SK-N-SH (cell line): ENCODE results near the gene ACAP2. TPM values are rescaled to one million over a fixed set of nuclear protein-coding genes. Genes with fewer than 3 reads are reported as not detected.
"Not testable (repeated sequence)": the region's sequence is repeated elsewhere in the genome, so short reads cannot be mapped to it uniquely, and the experiment has no call there.

ENCODE experiments used
- CTCF ChIA-PET: fragments of 300-600, 350-600 bp; formaldehyde crosslinking; extraction: SDS; loops from one replicate; lab custom pipeline; 2021; lab: Yijun Ruan, JAX
- POLR2A ChIA-PET: fragments of 350-600 bp; sonication (Branson Sonifier 250); formaldehyde crosslinking; extraction: SDS; loops from one replicate; lab custom pipeline; 2020; ENCODE audit warnings: antibody characterized with exemption, inconsistent platforms; lab: Yijun Ruan, JAX
- DNase-seq: peaks from one replicate; pipeline ENCODE4 v3.0.0; 2012
- H2AFZ ChIP-seq: fragments of 200-600 bp; sonication (generic); 2 replicates; pipeline ENCODE4 v1.8.1; 2016; ENCODE audit warnings: antibody characterized with exemption, mild to moderate bottlenecking, low read depth
- H3F3A ChIP-seq: fragments of 200-600 bp; sonication (generic); replicated peaks from 2 replicates; pipeline ENCODE3; 2016; ENCODE audit warnings: antibody characterized with exemption, mild to moderate bottlenecking; ENCODE audit not compliant: insufficient read depth
- H3K27ac ChIP-seq, 2 experiments: fragments of 200-500 bp in 1 of 2; fragments of 200-600 bp in 1 of 2; sonication (Bioruptor generic) in 1 of 2; sonication (generic), shearing (Covaris generic) in 1 of 2; 2 replicates each; pipeline versions ENCODE4 v1.5.1 to v1.6.1; 2014 to 2016; ENCODE audit warnings: low read depth in 2 of 2, inconsistent platforms in 1 of 2, low read length in 1 of 2, mild to moderate bottlenecking in 1 of 2, mixed read lengths in 1 of 2
- H3K27me3 ChIP-seq: fragments of 200-600 bp; sonication (generic), shearing (Covaris generic); 2 replicates; pipeline ENCODE4 v1.6.1; 2016; ENCODE audit warnings: mixed run types; ENCODE audit not compliant: insufficient read depth
- H3K36me3 ChIP-seq, 2 experiments: fragments of 200-500 bp in 1 of 2; fragments of 200-600 bp in 1 of 2; sonication (Bioruptor generic) in 1 of 2; sonication (generic) in 1 of 2; replicated peaks in 1 of 2; 2 replicates each; pipeline versions ENCODE3 to v1.5.1; 2014 to 2016; ENCODE audit warnings: low read length in 1 of 2, mild to moderate bottlenecking in 1 of 2; ENCODE audit not compliant: insufficient read depth in 2 of 2, control insufficient read depth in 1 of 2
- H3K4me1 ChIP-seq, 2 experiments: fragments of 200-500 bp in 1 of 2; fragments of 200-600 bp in 1 of 2; sonication (Bioruptor generic) in 1 of 2; sonication (generic), shearing (Covaris generic) in 1 of 2; 2 replicates each; pipeline versions ENCODE4 v1.5.1 to v1.6.1; 2014 to 2016; ENCODE audit warnings: low read depth in 1 of 2, low read length in 1 of 2, mixed run types in 1 of 2; ENCODE audit not compliant: insufficient read depth in 2 of 2, control insufficient read depth in 1 of 2
- H3K4me2 ChIP-seq: fragments of 200-600 bp; sonication (generic), shearing (Covaris generic); 2 replicates; pipeline ENCODE4 v1.6.1; 2017; ENCODE audit warnings: mixed run types
- H3K4me3 ChIP-seq, 2 experiments: fragments of 200-500 bp in 1 of 2; fragments of 200-600 bp in 1 of 2; sonication (Bioruptor generic) in 1 of 2; sonication (generic), shearing (Covaris generic) in 1 of 2; 2 replicates each; pipeline versions ENCODE4 v1.5.1 to v1.8.1; 2014 to 2016; ENCODE audit warnings: low read depth in 2 of 2, inconsistent platforms in 1 of 2, low read length in 1 of 2, mild to moderate bottlenecking in 1 of 2, mixed read lengths in 1 of 2, moderate library complexity in 1 of 2
- H3K79me2 ChIP-seq: fragments of 200-600 bp; sonication (generic); 2 replicates; pipeline ENCODE4 v1.8.1; 2017; ENCODE audit warnings: mild to moderate bottlenecking; ENCODE audit not compliant: insufficient read depth
- H3K9ac ChIP-seq: fragments of 200-600 bp; sonication (generic); 2 replicates; pipeline ENCODE4 v1.6.1; 2017; ENCODE audit warnings: mixed run types
- H3K9me2 ChIP-seq: fragments of 200-600 bp; sonication (generic); 2 replicates; pipeline ENCODE4 v1.6.1; 2017; ENCODE audit warnings: mixed run types
- H3K9me3 ChIP-seq: fragments of 200-600 bp; sonication (generic); 2 replicates; pipeline ENCODE4 v1.6.1; 2017; ENCODE audit warnings: mixed run types, mild to moderate bottlenecking, moderate library complexity
- H4K20me1 ChIP-seq: fragments of 200-600 bp; sonication (generic); 2 replicates; pipeline ENCODE4 v1.6.1; 2017; ENCODE audit warnings: mild to moderate bottlenecking, mixed run types; ENCODE audit not compliant: insufficient read depth
- FOSL2 ChIP-seq: IDR thresholded peaks from 2 replicates; pipeline ENCODE4 v1.4.0; 2012; ENCODE audit warnings: low read depth, mild to moderate bottlenecking, moderate library complexity, borderline replicate concordance
- GATA2 ChIP-seq: sonication (generic); formaldehyde crosslinking; IDR thresholded peaks from 2 replicates; pipeline ENCODE4 v1.5.0; 2020; ENCODE audit warnings: mild to moderate bottlenecking, missing genetic modification reagents
- JUND ChIP-seq: IDR thresholded peaks from 2 replicates; pipeline ENCODE4 v1.4.0; 2012
- MEF2A ChIP-seq: IDR thresholded peaks from 2 replicates; pipeline ENCODE4 v1.4.0; 2012; ENCODE audit warnings: low read depth, borderline replicate concordance
- NRF1 ChIP-seq: IDR thresholded peaks from 2 replicates; pipeline ENCODE4 v1.6.1; 2012; ENCODE audit warnings: low read depth, mild to moderate bottlenecking, low read length
- RAD21 ChIP-seq: IDR thresholded peaks from 2 replicates; pipeline ENCODE4 v1.6.1; 2012; ENCODE audit warnings: mild to moderate bottlenecking, low read length
- RCOR1 ChIP-seq: fragments of 150-350 bp; IDR thresholded peaks from 2 replicates; pipeline ENCODE4 v1.6.1; 2017; ENCODE audit warnings: antibody characterized with exemption, low read length
- SIN3A ChIP-seq: IDR thresholded peaks from 2 replicates; pipeline ENCODE4 v1.6.1; 2012; ENCODE audit warnings: low read depth, mild to moderate bottlenecking, low read length, moderate library complexity, borderline replicate concordance
- SMC3 ChIP-seq: IDR thresholded peaks from 2 replicates; pipeline ENCODE4 v1.6.1; 2012; ENCODE audit warnings: low read depth, low read length, improper control_type of control experiment
- TAF1 ChIP-seq: IDR thresholded peaks from 2 replicates; pipeline ENCODE4 v1.6.1; 2012; ENCODE audit warnings: low read depth, mild to moderate bottlenecking, low read length, moderate library complexity, borderline replicate concordance
- WGBS: methylation state at CpG from one replicate; pipeline ENCODE4 v1.1.6; 2017; ENCODE audit warnings: low lambda C conversion rate; 5-methylcytosine and 5-hydroxymethylcytosine counted together
- polyA plus RNA-seq, 3 experiments: library from polyadenylated mRNA; depleted of rRNA; stranded (reverse); fragments of >200 nt; gene quantifications; 2 replicates each; pipeline ENCODE4 v1.2.3, GENCODE V29; 2012
- TF ChIP-seq, protein P1 (sequence below): IDR thresholded peaks from 2 replicates; pipeline ENCODE4 v1.4.0; 2012; ENCODE audit warnings: low read depth
- TF ChIP-seq, protein P2 (sequence below): IDR thresholded peaks from 2 replicates; pipeline ENCODE4 v1.4.0; 2012; ENCODE audit warnings: low read depth, borderline replicate concordance
- TF ChIP-seq, protein P3 (sequence below): fragments of 200-600 bp; sonication (generic); IDR thresholded peaks from 2 replicates; pipeline ENCODE4 v1.6.1; 2017; ENCODE audit warnings: antibody characterized with exemption, mild to moderate bottlenecking, moderate library complexity
- TF ChIP-seq, protein P4 (sequence below): IDR thresholded peaks from 2 replicates; pipeline ENCODE4 v1.4.0; 2012; ENCODE audit warnings: low read depth, borderline replicate concordance
- TF ChIP-seq, protein P5 (sequence below): fragments of 150-350 bp; IDR thresholded peaks from 2 replicates; pipeline ENCODE4 v1.6.1; 2016; ENCODE audit warnings: mild to moderate bottlenecking, low read depth, low read length

ACAP2 gene
- polyA plus RNA-seq, 1 of the 3 experiments (the other 2 are of a cell fraction) = 6.8 TPM

DNA sequence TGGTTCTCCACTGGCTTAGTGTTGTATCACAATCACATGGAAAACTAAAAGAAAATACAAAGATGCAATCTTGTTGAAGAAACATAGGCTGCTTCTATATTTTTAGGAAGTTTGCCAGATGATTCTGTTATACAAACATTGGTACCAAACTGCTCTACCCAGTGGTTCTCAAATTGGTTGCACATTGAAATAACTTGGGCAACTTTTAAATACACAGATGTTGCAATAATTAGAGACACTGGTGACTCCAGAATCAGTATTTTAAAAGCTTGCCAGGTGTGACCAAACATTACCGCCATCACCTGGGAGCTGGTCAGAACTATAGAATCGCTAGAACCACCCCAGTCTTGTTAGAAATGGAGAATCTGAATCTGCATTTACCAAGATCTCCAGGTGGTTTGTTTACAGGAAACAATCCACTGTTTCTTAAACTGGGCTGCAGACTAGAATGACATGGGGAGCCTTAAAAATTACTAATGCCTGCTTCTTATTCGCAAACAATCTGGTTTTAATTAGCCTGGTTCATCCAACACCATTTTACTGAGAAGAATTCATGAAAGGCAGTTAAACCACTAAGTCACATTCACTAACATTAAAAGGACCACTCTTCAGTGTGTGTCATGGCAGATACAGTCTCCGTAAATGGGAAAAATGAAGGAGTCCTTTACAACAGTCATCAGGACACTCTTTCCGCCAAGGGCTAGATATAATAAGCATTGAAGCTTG lies 76.5 kb downstream of the ACAP2 start:
- H3K9me2 ChIP-seq = no peaks in the 10 kb centered on the region
- H2AFZ ChIP-seq = no peak overlapping the region
- H3K27me3 ChIP-seq = no peaks in the 10 kb centered on the region
- no peak overlapping the region for H3K9ac ChIP-seq
- ChIA-PET CTCF (no interaction called here), POLR2A (interaction anchor here (0.6 kb wide), 1 partner anchor 96 kb away, joined by 3 read pairs; no protein-coding TSS in a partner anchor)
- TF ChIP-seq JUND (no peak), GATA2 (CRISPR knock-in tag) (no peak), SMC3 (no peak), RCOR1 (no peak)
- TF ChIP-seq, protein P1, sequence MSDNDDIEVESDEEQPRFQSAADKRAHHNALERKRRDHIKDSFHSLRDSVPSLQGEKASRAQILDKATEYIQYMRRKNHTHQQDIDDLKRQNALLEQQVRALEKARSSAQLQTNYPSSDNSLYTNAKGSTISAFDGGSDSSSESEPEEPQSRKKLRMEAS = no peak
- TF ChIP-seq, protein P2, sequence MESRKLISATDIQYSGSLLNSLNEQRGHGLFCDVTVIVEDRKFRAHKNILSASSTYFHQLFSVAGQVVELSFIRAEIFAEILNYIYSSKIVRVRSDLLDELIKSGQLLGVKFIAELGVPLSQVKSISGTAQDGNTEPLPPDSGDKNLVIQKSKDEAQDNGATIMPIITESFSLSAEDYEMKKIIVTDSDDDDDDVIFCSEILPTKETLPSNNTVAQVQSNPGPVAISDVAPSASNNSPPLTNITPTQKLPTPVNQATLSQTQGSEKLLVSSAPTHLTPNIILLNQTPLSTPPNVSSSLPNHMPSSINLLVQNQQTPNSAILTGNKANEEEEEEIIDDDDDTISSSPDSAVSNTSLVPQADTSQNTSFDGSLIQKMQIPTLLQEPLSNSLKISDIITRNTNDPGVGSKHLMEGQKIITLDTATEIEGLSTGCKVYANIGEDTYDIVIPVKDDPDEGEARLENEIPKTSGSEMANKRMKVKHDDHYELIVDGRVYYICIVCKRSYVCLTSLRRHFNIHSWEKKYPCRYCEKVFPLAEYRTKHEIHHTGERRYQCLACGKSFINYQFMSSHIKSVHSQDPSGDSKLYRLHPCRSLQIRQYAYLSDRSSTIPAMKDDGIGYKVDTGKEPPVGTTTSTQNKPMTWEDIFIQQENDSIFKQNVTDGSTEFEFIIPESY = no peak
- TF ChIP-seq, protein P3, sequence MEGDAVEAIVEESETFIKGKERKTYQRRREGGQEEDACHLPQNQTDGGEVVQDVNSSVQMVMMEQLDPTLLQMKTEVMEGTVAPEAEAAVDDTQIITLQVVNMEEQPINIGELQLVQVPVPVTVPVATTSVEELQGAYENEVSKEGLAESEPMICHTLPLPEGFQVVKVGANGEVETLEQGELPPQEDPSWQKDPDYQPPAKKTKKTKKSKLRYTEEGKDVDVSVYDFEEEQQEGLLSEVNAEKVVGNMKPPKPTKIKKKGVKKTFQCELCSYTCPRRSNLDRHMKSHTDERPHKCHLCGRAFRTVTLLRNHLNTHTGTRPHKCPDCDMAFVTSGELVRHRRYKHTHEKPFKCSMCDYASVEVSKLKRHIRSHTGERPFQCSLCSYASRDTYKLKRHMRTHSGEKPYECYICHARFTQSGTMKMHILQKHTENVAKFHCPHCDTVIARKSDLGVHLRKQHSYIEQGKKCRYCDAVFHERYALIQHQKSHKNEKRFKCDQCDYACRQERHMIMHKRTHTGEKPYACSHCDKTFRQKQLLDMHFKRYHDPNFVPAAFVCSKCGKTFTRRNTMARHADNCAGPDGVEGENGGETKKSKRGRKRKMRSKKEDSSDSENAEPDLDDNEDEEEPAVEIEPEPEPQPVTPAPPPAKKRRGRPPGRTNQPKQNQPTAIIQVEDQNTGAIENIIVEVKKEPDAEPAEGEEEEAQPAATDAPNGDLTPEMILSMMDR = no peak
- TF ChIP-seq, protein P4, sequence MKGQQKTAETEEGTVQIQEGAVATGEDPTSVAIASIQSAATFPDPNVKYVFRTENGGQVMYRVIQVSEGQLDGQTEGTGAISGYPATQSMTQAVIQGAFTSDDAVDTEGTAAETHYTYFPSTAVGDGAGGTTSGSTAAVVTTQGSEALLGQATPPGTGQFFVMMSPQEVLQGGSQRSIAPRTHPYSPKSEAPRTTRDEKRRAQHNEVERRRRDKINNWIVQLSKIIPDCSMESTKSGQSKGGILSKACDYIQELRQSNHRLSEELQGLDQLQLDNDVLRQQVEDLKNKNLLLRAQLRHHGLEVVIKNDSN = no peak
- no peak overlapping the region for H3K4me3 ChIP-seq
- no peaks in the 10 kb centered on the region for H3K4me1 ChIP-seq
- H3F3A ChIP-seq = peaks cover 5% of the 10 kb centered on the region
- H3K4me2 ChIP-seq = no peak overlapping the region
- no peaks in the 10 kb centered on the region for H4K20me1 ChIP-seq
- WGBS = 98% methylated on average over 5 of the region's 5 CpGs
- H3K9me3 ChIP-seq = no peaks in the 10 kb centered on the region
- no peak for DNase-seq
- H3K27ac ChIP-seq = no peak overlapping the region
- H3K36me3 ChIP-seq = peaks cover 0 to 24% of the 10 kb centered on the region in 2 experiments
- H3K79me2 ChIP-seq = peaks cover 8% of the 10 kb centered on the region; the same call in 1 of the 2 replicates

DNA sequence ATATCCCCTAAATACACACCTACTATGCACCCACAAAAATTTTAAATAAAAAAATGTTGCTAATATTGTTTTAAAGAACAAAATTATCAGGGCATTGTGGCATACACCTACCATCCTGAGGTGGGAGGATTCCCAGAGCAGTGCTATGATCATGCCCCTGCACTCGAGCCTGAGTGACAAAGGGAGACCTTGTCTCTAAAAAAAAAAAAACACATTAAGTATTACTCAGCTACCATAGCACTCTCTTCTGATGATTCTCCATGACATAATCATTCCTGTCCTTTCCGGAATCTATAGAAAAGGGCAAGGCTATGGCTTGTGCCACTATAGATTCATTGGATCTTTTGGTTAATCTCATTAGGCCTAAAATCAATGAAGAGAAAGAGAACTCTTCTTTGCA lies 77.4 kb downstream of the ACAP2 start:
- ChIA-PET CTCF (no interaction called here), POLR2A (no interaction called here)
- H3K9ac ChIP-seq = no peak overlapping the region

DNA sequence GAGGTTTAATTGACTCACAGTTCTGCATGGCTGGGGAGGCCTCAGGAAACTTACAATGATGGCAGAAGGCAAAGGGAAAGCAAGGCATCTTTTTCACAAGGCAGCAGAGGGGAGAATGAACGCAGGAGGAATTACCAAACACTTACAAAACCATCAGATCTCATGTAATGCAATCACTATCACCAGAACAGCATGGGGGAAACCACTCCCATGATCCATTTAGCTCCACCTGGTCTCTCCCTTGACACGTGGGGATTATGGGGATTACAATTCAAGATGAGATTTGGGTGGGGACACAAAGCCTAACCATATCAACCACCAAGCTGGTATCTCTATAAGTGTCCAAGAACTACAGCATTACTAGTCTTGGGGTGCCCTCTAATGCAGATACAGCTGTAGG lies 85.0 kb downstream of the ACAP2 start:
- POLR2A ChIA-PET, H3K27me3 ChIP-seq, H3K27ac ChIP-seq, H3K36me3 ChIP-seq, H3K4me1 ChIP-seq, H3K9me3 ChIP-seq, H3K4me3 ChIP-seq, H3K9me2 ChIP-seq, H3F3A ChIP-seq, H2AFZ ChIP-seq, H3K9ac ChIP-seq, H3K4me2 ChIP-seq, DNase-seq, H4K20me1 ChIP-seq, CTCF ChIA-PET: not testable (repeated sequence)
- 95% methylated on average over 2 of the region's 2 CpGs for WGBS
- H3K79me2 ChIP-seq = peaks cover 40% of the 10 kb centered on the region

More for the DNA sequence above, 77.4 kb downstream of the ACAP2 start:
- Histone ChIP-seq H3K4me1 (no peaks in the 10 kb centered on the region), H3K27me3 (no peaks in the 10 kb centered on the region), H3K4me3 (no peak overlapping the region), H3K79me2 (peaks cover 18% of the 10 kb centered on the region), H3K9me3 (no peaks in the 10 kb centered on the region), H3K4me2 (no peak overlapping the region), H3K9me2 (no peaks in the 10 kb centered on the region), H3F3A (peaks cover 5% of the 10 kb centered on the region), H3K27ac (no peak overlapping the region), H4K20me1 (no peaks in the 10 kb centered on the region), H3K36me3 (peaks cover 0 to 22% of the 10 kb centered on the region in 2 experiments), H2AFZ (no peak overlapping the region)
- TF ChIP-seq SIN3A (no peak), JUND (no peak), TAF1 (no peak), FOSL2 (no peak), NRF1 (no peak), RAD21 (no peak), MEF2A (no peak)
- TF ChIP-seq, protein P4 = no peak
- TF ChIP-seq, protein P5, sequence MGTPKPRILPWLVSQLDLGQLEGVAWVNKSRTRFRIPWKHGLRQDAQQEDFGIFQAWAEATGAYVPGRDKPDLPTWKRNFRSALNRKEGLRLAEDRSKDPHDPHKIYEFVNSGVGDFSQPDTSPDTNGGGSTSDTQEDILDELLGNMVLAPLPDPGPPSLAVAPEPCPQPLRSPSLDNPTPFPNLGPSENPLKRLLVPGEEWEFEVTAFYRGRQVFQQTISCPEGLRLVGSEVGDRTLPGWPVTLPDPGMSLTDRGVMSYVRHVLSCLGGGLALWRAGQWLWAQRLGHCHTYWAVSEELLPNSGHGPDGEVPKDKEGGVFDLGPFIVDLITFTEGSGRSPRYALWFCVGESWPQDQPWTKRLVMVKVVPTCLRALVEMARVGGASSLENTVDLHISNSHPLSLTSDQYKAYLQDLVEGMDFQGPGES = no peak
- no peak for DNase-seq
- WGBS = 94% methylated on average over 2 of the region's 2 CpGs
